ENCODE measurements around the gene SNX27.

GRCh38 chr1:151720125-151720524 lies 108.3 kb downstream of the SNX27 start:
- no peak for TF ChIP-seq CTCF (tag by site-specific recombination; IDR thresholded peaks at IDR 0.05)
- TF ChIP-seq ZNF585B (tag by site-specific recombination; IDR thresholded peaks at IDR 0.05), result no peak
- no peak for TF ChIP-seq ZNF768 (tag by site-specific recombination; IDR thresholded peaks at IDR 0.05)
- no peak for TF ChIP-seq ZNF423 (tag by site-specific recombination; IDR thresholded peaks at IDR 0.05)
- no peak for TF ChIP-seq ZNF211 (tag by site-specific recombination; IDR thresholded peaks at IDR 0.05; ENCODE audit: low read depth)
- TF ChIP-seq, protein P1, sequence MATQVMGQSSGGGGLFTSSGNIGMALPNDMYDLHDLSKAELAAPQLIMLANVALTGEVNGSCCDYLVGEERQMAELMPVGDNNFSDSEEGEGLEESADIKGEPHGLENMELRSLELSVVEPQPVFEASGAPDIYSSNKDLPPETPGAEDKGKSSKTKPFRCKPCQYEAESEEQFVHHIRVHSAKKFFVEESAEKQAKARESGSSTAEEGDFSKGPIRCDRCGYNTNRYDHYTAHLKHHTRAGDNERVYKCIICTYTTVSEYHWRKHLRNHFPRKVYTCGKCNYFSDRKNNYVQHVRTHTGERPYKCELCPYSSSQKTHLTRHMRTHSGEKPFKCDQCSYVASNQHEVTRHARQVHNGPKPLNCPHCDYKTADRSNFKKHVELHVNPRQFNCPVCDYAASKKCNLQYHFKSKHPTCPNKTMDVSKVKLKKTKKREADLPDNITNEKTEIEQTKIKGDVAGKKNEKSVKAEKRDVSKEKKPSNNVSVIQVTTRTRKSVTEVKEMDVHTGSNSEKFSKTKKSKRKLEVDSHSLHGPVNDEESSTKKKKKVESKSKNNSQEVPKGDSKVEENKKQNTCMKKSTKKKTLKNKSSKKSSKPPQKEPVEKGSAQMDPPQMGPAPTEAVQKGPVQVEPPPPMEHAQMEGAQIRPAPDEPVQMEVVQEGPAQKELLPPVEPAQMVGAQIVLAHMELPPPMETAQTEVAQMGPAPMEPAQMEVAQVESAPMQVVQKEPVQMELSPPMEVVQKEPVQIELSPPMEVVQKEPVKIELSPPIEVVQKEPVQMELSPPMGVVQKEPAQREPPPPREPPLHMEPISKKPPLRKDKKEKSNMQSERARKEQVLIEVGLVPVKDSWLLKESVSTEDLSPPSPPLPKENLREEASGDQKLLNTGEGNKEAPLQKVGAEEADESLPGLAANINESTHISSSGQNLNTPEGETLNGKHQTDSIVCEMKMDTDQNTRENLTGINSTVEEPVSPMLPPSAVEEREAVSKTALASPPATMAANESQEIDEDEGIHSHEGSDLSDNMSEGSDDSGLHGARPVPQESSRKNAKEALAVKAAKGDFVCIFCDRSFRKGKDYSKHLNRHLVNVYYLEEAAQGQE (tag by site-specific recombination; IDR thresholded peaks at IDR 0.05), result no peak
- TF ChIP-seq ZNF610 (tag by site-specific recombination; IDR thresholded peaks at IDR 0.05; ENCODE audit: borderline replicate concordance), result no peak
- no peak for TF ChIP-seq ZNF274 (IDR thresholded peaks at IDR 0.05; ENCODE audit: low read length)
- TF ChIP-seq ZNF274 (tag by site-specific recombination; IDR thresholded peaks at IDR 0.05; ENCODE audit: borderline replicate concordance), result no peak
- no peak for TF ChIP-seq ZBTB21 (tag by site-specific recombination; IDR thresholded peaks at IDR 0.05)
- no peak for TF ChIP-seq ZNF830 (tag by site-specific recombination; IDR thresholded peaks at IDR 0.05; ENCODE audit: low read depth)
- no peak for TF ChIP-seq ZNF2 (tag by site-specific recombination; IDR thresholded peaks at IDR 0.05)
- no peak for TF ChIP-seq MEIS1 (CRISPR knock-in tag; IDR thresholded peaks at IDR 0.05; ENCODE audit: borderline replicate concordance)
- TF ChIP-seq ZNF335 (tag by site-specific recombination; conservative IDR thresholded peaks at IDR 0.05), result no peak
